ENCODE results near the gene NIN.
A peak's percentile ranks its signal among the peaks of the same experiment; 100 is the strongest.
"Not testable (repeated sequence)": the region's sequence is repeated elsewhere in the genome, so short reads cannot be mapped to it uniquely, and the experiment has no call there.

Gene NIN

GRCh38 chr14:50694260-50694659 is 136.7 kb downstream of the NIN start:
- DNase-seq, result not testable (repeated sequence)

- no peak for DNase-seq
These were observed 142.1 kb downstream of the NIN start for GRCh38 chr14:50688875-50689274.

DNA sequence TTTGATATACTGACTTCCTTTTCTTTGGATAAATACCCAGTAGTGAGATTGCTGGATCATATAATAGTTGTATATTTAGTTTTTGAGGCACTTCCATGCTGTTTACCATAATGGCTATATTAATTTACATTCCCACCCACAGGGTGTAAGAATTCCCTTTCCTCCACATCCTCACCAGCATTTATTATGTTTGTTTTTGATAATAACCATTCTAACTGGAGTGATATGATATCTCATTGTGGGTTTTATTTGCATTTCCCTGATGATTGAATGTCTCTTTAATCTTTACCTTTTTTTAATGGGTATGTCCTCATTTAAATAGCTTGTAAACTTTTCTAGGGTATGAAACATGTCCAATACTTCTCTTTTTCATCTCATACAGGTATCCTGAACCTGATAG is 151.3 kb downstream of the NIN start:
- DNase-seq, result no peak

- DNase-seq, result no peak
These were observed 152.8 kb downstream of the NIN start for GRCh38 chr14:50678163-50678562.

DNA sequence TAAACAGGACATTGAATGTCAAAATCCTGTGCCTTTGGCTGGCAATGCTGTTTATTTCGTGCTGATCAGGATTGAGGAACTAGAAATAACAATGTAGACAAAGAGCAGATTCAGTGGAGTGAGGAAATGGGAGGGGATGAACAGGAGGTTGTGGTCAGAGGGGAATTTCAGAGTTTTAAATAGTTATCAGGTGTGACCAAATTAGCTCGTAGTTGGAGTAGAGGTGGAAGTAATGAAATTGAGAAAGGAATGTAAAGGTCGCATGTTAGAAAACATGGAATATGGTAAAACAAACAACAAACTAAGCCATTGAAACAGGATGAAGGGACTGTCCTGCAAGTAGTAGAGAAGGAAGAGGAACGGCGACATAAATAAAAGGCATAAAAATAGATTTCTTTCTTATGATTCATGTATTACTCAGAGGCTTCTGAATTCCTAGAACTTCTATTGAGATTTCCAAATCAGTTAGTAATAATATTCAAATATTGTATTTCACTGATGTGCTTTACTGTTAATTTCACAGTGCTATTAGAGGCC is 153.4 kb downstream of the NIN start:
- peak; percentile 78 for DNase-seq

DNA sequence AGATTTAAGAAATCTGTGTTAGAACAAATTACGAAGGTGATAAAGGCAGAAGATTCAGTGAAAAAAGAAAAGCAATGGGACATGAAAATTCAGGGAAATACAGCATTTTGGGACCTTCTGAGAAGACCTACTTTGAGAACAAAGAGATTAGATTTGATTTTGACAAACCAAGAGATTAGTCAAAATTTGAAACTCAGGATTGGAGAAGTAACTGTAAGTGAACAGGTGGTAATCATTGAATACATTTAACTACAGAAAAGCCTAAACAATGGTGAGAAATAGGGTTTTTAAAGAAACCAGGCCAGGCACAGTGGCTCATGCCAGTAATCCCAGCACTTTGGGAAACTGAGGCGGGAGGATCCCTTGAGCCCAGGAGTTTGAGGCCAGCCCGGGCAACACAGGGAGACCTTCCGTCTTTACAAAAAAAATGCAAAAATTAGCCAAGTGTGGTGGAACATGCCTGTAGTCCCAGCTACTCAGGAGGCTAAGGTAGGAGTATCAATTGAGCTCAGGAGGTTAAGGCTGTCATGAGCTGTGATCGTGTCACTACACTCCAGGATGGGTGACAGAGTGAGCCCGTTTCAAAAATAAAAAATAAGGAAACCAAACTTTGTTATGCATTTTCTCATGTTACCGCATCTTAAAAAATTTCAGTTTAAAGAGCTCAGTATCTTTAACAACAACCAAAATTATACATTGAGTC is 154.0 kb downstream of the NIN start:
- no peak for DNase-seq

DNA sequence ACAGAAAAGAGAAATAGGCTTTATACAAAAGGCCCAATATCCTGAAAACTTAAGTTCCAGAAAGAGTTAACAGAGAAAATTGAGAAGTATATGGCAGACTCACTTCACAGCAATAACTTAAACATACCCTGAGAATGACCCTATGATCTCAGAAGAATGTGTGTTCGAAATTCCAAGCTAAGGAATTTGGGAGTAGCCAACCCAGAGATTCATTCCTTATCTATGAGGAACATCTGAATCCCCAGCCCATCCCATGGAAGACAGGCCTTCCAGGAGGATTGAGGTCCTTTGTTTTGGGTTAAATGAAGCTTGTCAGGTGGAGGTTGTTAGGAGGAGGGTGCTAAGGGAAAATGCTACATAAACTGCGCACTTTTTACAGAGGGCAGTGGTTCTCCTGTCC is 155.4 kb downstream of the NIN start:
- DNase-seq, result peak; percentile 89

GRCh38 chr14:50670866-50671256 is 160.1 kb downstream of the NIN start:
- DNase-seq, result no peak

GRCh38 chr14:50670196-50670865 is 160.6 kb downstream of the NIN start:
- peak; percentile 41 for DNase-seq
